Adrenal gland (tissue), 5 donors: ENCODE measurements around the gene COPRS.

Source experiments
- POLR2A ChIP-seq, 2 donors: fragments of 450-650 bp; IDR thresholded peaks; one replicate each; pipeline ENCODE4 v1.6.1; 2017; ENCODE audit warnings: antibody characterized with exemption in 2 of 2, mild to moderate bottlenecking in 2 of 2, moderate library complexity in 1 of 2
- TF ChIP-seq, protein P1 (sequence below), 6 experiments: fragments of 450-650 bp in 4 of 6; fragments of 200-600 bp in 2 of 6; sonication (generic) in 1 of 6; IDR thresholded peaks; 1 replicate in 5 of 6; 2 replicates in 1 of 6; pipeline versions ENCODE4 v1.5.1 to v1.8.0; 2016 to 2021; ENCODE audit warnings: antibody characterized with exemption in 6 of 6, mild to moderate bottlenecking in 2 of 6, moderate library complexity in 1 of 6
- donor health status: DM: no; HTN: no; CAD: no.

DNA sequence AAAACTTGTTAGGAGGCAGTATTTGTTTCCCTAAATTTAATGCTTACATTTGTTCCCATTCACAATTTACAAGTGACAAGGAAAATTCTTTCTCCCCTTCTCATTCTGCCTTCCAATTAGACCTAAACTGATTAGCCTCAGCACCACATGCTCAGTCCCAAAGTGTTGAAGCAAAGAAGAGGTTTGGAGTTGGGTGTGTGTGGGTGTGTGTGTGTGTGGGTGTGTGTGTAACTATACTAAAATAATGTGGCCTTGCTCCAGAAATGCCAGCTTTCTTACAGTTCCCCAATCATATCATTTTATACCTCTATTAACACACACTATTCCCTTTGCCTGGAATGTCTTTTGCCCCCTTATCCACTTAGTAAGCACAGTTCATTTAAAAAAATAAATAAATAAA, 49.3 kb upstream of the COPRS start:
- TF ChIP-seq, protein P1, sequence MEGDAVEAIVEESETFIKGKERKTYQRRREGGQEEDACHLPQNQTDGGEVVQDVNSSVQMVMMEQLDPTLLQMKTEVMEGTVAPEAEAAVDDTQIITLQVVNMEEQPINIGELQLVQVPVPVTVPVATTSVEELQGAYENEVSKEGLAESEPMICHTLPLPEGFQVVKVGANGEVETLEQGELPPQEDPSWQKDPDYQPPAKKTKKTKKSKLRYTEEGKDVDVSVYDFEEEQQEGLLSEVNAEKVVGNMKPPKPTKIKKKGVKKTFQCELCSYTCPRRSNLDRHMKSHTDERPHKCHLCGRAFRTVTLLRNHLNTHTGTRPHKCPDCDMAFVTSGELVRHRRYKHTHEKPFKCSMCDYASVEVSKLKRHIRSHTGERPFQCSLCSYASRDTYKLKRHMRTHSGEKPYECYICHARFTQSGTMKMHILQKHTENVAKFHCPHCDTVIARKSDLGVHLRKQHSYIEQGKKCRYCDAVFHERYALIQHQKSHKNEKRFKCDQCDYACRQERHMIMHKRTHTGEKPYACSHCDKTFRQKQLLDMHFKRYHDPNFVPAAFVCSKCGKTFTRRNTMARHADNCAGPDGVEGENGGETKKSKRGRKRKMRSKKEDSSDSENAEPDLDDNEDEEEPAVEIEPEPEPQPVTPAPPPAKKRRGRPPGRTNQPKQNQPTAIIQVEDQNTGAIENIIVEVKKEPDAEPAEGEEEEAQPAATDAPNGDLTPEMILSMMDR (IDR thresholded peaks at IDR 0.05) = no peak
- no peak for TF ChIP-seq POLR2A (IDR thresholded peaks at IDR 0.05)
